AG04450 (cell line): ENCODE measurements around the gene PLCD3. TPM values are rescaled to one million over a fixed set of nuclear protein-coding genes. Genes with fewer than 3 reads are reported as not detected.
A peak's percentile ranks its signal among the peaks of the same experiment; 100 is the strongest.

Experiments
- CTCF ChIA-PET: fragments of 300-600, 350-600 bp; formaldehyde crosslinking; extraction: SDS; loops from one replicate; lab custom pipeline; 2022; ENCODE audit warnings: antibody characterized with exemption, inconsistent platforms; lab: Charles Lee
- POLR2A ChIA-PET: fragments of 350-600 bp; formaldehyde crosslinking; extraction: SDS; loops from one replicate; lab custom pipeline; 2021; ENCODE audit warnings: antibody characterized with exemption, inconsistent platforms; lab: Yijun Ruan, JAX
- DNase-seq: peaks from one replicate; pipeline ENCODE4 v3.0.0-alpha.2; 2011; ENCODE audit warnings: low read depth, low spot score
- H3K27ac ChIP-seq: one replicate; pipeline ENCODE4 v1.5.1; 2012; ENCODE audit warnings: low read depth, low read length, control low read depth
- H3K27me3 ChIP-seq: one replicate; pipeline ENCODE4 v1.6.0; 2012; ENCODE audit warnings: low read length; ENCODE audit not compliant: control insufficient read depth, insufficient read depth
- H3K4me3 ChIP-seq: 2 replicates; pipeline ENCODE4 v1.5.1; 2011; ENCODE audit warnings: mild to moderate bottlenecking, low read depth, low read length, control low read depth
- H3K9me3 ChIP-seq: 2 replicates; pipeline ENCODE4 v1.5.1; 2012; ENCODE audit warnings: low read length; ENCODE audit not compliant: control insufficient read depth, insufficient read depth
- polyA plus RNA-seq: library from polyadenylated mRNA; depleted of rRNA; stranded (reverse); fragments of >200 nt; gene quantifications from 2 replicates; pipeline ENCODE4 v1.2.3, GENCODE V29; 2011
- TF ChIP-seq, protein P1 (sequence below): IDR thresholded peaks from 2 replicates; pipeline ENCODE4 v1.5.1; 2011; ENCODE audit warnings: low read depth, low read length, control low read depth, inconsistent platforms

Gene PLCD3
- polyA plus RNA-seq, 1 experiment = 28.2 TPM

- no peak for DNase-seq
- no peak overlapping the region for H3K4me3 ChIP-seq
Observed at GRCh38 chr17:45143094-45143670, 10.9 kb upstream of the PLCD3 start.

GRCh38 chr17:45139533-45139920 is 7.2 kb upstream of the PLCD3 start:
- no peak for DNase-seq
- ChIA-PET CTCF (interaction anchor here (7.0 kb wide), 1 partner anchor 57 kb away, joined by 420 read pairs; no protein-coding TSS in a partner anchor), POLR2A (interaction anchor here (0.5 to 2.5 kb wide), 3 partner anchors 9 to 56 kb away, joined by 4 to 25 read pairs (median 6); partner anchors contain the start of gene HEXIM1)
- Histone ChIP-seq H3K27ac (peak overlapping the region; percentile 31), H3K9me3 (no peaks in the 10 kb centered on the region; the same call in 1 of the 2 replicates), H3K4me3 (no peak overlapping the region), H3K27me3 (no peaks in the 10 kb centered on the region)
- TF ChIP-seq, protein P1, sequence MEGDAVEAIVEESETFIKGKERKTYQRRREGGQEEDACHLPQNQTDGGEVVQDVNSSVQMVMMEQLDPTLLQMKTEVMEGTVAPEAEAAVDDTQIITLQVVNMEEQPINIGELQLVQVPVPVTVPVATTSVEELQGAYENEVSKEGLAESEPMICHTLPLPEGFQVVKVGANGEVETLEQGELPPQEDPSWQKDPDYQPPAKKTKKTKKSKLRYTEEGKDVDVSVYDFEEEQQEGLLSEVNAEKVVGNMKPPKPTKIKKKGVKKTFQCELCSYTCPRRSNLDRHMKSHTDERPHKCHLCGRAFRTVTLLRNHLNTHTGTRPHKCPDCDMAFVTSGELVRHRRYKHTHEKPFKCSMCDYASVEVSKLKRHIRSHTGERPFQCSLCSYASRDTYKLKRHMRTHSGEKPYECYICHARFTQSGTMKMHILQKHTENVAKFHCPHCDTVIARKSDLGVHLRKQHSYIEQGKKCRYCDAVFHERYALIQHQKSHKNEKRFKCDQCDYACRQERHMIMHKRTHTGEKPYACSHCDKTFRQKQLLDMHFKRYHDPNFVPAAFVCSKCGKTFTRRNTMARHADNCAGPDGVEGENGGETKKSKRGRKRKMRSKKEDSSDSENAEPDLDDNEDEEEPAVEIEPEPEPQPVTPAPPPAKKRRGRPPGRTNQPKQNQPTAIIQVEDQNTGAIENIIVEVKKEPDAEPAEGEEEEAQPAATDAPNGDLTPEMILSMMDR = no peak

More at GRCh38 chr17:45143094-45143670, 10.9 kb upstream of the PLCD3 start:
- Histone ChIP-seq H3K27ac (peak overlapping the region; percentile 93), H3K9me3 (no peaks in the 10 kb centered on the region; the same call in 1 of the 2 replicates), H3K27me3 (no peaks in the 10 kb centered on the region)
- CTCF ChIA-PET = interaction anchor here (1.7 kb wide), 2 partner anchors 8 to 54 kb away, joined by 12 to 35 read pairs; partner anchors contain the start of gene ACBD4
- TF ChIP-seq, protein P1 = no peak
- POLR2A ChIA-PET = interaction anchor here (0.7 to 1.6 kb wide), 4 partner anchors 8 to 30 kb away, joined by 3 to 10 read pairs (median 8); partner anchors contain the start of gene ACBD4

DNA sequence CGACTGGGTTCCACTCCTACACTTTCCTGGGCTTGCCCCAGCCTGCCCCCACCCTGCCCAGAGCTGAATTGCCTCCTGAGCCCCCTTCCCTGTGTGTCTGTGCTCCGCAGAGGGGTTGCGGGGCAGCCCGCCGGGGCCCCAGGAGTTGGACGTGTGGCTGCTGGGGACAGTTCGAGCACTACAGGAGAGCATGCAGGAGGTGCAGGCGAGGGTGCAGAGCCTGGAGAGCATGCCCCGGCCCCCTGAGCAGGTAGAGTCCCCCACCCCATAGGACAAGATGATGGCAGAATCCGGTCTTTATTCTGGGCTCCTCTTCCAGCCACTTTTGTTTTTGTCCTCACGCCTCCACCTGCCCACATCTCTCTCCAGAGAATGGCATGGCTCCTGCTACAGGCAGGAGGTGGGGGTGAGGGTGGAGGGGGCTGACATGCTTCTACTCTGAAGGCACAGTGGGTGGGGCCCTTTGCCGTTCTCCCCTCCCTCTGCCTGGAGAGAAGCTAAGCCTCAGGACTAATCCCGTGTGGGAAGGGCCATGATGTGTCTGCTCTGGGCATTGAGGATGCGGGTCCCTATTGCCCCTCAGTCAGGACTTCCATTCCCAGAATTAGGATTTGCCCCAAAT is 6.7 kb upstream of the PLCD3 start:
- POLR2A ChIA-PET = interaction anchor here (0.5 to 2.5 kb wide), 2 partner anchors 10 to 14 kb away, joined by 4 to 25 read pairs; partner anchors contain the start of gene HEXIM1
- TF ChIP-seq, protein P1 = no peak
- CTCF ChIA-PET = interaction anchor here (7.0 kb wide), 1 partner anchor 58 kb away, joined by 420 read pairs; no protein-coding TSS in a partner anchor
- H3K4me3 ChIP-seq = no peak overlapping the region
- no peak for DNase-seq
- H3K9me3 ChIP-seq = no peaks in the 10 kb centered on the region; the same call in 1 of the 2 replicates
- no peak overlapping the region for H3K27ac ChIP-seq
- no peaks in the 10 kb centered on the region for H3K27me3 ChIP-seq

DNA sequence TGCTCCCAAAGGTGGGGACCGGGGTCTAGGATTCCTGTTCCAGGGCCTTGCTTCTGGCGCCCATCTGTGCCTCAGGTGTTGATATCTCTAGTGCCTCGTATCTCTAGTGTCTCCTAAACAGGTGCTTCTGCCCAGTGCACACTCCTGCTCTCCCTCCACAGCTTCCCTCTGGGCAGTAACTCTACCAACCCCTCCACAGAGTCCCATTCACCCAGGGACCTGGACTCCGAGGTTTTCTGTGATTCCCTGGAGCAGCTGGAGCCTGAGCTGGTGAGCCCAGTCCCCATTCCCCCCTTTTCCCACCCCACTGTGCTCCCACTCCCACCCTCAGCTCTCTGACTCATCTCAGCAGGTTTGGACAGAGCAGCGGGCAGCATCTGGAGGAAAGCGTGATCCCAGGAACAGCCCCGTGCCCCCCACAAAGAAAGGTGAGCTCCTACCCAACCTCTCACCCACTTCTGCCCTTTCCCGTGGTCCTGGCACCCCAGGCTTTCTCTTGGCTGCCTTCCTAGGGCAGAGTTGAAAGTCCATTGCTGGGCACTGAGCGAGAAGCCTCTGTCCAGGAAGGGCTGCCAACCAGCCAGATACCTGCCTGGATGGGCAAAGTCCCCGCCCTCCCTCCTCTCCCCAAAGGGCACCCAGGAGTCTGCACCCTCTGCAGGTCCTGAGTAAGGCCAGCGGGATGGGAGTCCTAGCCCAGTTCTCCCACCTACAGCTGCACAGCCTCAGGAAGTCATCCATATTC is 5.4 kb upstream of the PLCD3 start:
- Histone ChIP-seq H3K27me3 (no peaks in the 10 kb centered on the region), H3K4me3 (no peak overlapping the region), H3K27ac (no peak overlapping the region), H3K9me3 (no peaks in the 10 kb centered on the region; the same call in 1 of the 2 replicates)
- DNase-seq = no peak
- TF ChIP-seq, protein P1 = no peak
- ChIA-PET POLR2A (interaction anchor here (0.6 to 1.3 kb wide), 2 partner anchors 11 to 49 kb away, joined by 3 to 4 read pairs; partner anchors contain the start of gene HEXIM1), CTCF (interaction anchor here (0.6 to 7.0 kb wide), 2 partner anchors 59 to 71 kb away, joined by 5 to 420 read pairs; no protein-coding TSS in a partner anchor)
